HG02759 (cell line): Measurements from ENCODE around the gene TTLL7.
"Not testable (repeated sequence)": the region's sequence is repeated elsewhere in the genome, so short reads cannot be mapped to it uniquely, and the experiment has no call there.

Experiments used
- ATAC-seq: cut with Tn5 transposase; IDR thresholded peaks from one replicate; pipeline ENCODE4 v1.9.1; 2021; ENCODE audit warnings: mild to moderate bottlenecking, moderate library complexity; ENCODE audit not compliant: unreplicated experiment

Gene TTLL7

GRCh38 chr1:83996191-83996590 lies 2.7 kb downstream of the TTLL7 start:
- ATAC-seq = no peak

- ATAC-seq = no peak
Measured at GRCh38 chr1:83995649-83996048, 3.3 kb downstream of the TTLL7 start.

GRCh38 chr1:83994111-83994510 lies 4.8 kb downstream of the TTLL7 start:
- ATAC-seq = no peak

- ATAC-seq = no peak
Measured at GRCh38 chr1:83990734-83991133, 8.2 kb downstream of the TTLL7 start.

- no peak for ATAC-seq
Measured at GRCh38 chr1:83985048-83985447, 13.9 kb downstream of the TTLL7 start.

- ATAC-seq = not testable (repeated sequence)
Measured at GRCh38 chr1:83983918-83984317, 15.0 kb downstream of the TTLL7 start.

GRCh38 chr1:83978056-83978455 lies 20.9 kb downstream of the TTLL7 start:
- ATAC-seq = no peak

GRCh38 chr1:83976920-83977319 lies 22.0 kb downstream of the TTLL7 start:
- ATAC-seq = no peak

GRCh38 chr1:83970802-83971201 lies 28.1 kb downstream of the TTLL7 start:
- ATAC-seq = no peak

- ATAC-seq = no peak
Measured at GRCh38 chr1:83970114-83970513, 28.8 kb downstream of the TTLL7 start.

GRCh38 chr1:83967336-83967735 lies 31.6 kb downstream of the TTLL7 start:
- ATAC-seq = no peak

GRCh38 chr1:83964153-83964552 lies 34.8 kb downstream of the TTLL7 start:
- no peak for ATAC-seq

- no peak for ATAC-seq
Measured at GRCh38 chr1:83961571-83962295, 37.2 kb downstream of the TTLL7 start.

- ATAC-seq = no peak
Measured at GRCh38 chr1:83960669-83961277, 38.2 kb downstream of the TTLL7 start.

- ATAC-seq = no peak
Measured at GRCh38 chr1:83959824-83960498, 39.0 kb downstream of the TTLL7 start.

GRCh38 chr1:83958704-83959103 lies 40.2 kb downstream of the TTLL7 start:
- ATAC-seq = no peak

- no peak for ATAC-seq
Measured at GRCh38 chr1:83954166-83954823, 44.6 kb downstream of the TTLL7 start.

GRCh38 chr1:83950106-83950661 lies 48.7 kb downstream of the TTLL7 start:
- no peak for ATAC-seq

- no peak for ATAC-seq
Measured at GRCh38 chr1:83942914-83943313, 56.0 kb downstream of the TTLL7 start.

- ATAC-seq = no peak
Measured at GRCh38 chr1:83934550-83934949, 64.4 kb downstream of the TTLL7 start.

- no peak for ATAC-seq
Measured at GRCh38 chr1:83932693-83933092, 66.2 kb downstream of the TTLL7 start.
